Coronary artery (tissue), 2 donors: ENCODE results near the gene AP2A2.

Experiments used
- DNase-seq: peaks from one replicate; pipeline ENCODE4 v3.0.0-alpha.2; 2017; ENCODE audit warnings: low spot score
- H3K27ac ChIP-seq, 2 donors: fragments of 200-600 bp; sonication (generic); one replicate each; pipeline ENCODE4 v1.5.1; 2016 to 2019
- H3K4me3 ChIP-seq: fragments of 200-600 bp; sonication (generic); 2 replicates; pipeline ENCODE4 v1.5.1; 2016; ENCODE audit warnings: mild to moderate bottlenecking, moderate library complexity
- TF ChIP-seq, protein P1 (sequence below): fragments of 200-600 bp; sonication (generic); IDR thresholded peaks from one replicate; pipeline ENCODE4 v1.5.1; 2019; ENCODE audit warnings: antibody characterized with exemption

Gene AP2A2

DNA sequence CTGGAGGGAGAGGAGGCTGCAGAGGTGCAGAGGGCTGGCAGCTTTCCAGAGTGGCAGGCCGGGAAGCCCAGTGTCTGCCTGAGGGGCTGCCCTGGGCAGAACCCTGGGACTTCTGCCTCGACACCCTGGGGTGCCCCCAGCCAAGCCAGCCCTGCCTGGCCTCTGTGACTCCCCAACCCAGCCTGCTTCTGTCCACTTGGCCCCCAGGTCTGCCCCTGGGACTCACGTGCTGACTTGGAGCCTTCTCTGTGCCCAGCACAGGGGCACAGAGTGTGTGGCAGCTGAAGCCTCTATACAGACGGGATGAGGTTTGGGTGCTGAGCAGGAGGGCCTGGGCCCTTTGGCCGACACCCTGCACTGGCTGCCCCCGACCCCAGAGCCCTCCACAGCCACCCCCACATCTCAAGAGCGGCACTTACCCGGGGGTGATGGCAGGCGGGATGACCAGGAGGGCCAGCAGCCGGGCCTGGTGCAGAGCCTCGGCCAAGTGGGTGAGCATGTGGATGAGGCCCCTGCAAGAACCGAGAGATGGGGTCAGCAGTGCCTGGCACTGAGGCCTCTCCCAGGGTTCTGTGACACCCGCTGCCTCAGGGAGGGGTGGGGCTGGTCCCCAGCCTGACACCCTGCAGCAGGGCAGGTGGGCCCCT lies 32.5 kb upstream of the AP2A2 start:
- TF ChIP-seq, protein P1, sequence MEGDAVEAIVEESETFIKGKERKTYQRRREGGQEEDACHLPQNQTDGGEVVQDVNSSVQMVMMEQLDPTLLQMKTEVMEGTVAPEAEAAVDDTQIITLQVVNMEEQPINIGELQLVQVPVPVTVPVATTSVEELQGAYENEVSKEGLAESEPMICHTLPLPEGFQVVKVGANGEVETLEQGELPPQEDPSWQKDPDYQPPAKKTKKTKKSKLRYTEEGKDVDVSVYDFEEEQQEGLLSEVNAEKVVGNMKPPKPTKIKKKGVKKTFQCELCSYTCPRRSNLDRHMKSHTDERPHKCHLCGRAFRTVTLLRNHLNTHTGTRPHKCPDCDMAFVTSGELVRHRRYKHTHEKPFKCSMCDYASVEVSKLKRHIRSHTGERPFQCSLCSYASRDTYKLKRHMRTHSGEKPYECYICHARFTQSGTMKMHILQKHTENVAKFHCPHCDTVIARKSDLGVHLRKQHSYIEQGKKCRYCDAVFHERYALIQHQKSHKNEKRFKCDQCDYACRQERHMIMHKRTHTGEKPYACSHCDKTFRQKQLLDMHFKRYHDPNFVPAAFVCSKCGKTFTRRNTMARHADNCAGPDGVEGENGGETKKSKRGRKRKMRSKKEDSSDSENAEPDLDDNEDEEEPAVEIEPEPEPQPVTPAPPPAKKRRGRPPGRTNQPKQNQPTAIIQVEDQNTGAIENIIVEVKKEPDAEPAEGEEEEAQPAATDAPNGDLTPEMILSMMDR, result no peak
- H3K4me3 ChIP-seq, result no peak overlapping the region
- no peak for DNase-seq
- H3K27ac ChIP-seq, result no peak overlapping the region

DNA sequence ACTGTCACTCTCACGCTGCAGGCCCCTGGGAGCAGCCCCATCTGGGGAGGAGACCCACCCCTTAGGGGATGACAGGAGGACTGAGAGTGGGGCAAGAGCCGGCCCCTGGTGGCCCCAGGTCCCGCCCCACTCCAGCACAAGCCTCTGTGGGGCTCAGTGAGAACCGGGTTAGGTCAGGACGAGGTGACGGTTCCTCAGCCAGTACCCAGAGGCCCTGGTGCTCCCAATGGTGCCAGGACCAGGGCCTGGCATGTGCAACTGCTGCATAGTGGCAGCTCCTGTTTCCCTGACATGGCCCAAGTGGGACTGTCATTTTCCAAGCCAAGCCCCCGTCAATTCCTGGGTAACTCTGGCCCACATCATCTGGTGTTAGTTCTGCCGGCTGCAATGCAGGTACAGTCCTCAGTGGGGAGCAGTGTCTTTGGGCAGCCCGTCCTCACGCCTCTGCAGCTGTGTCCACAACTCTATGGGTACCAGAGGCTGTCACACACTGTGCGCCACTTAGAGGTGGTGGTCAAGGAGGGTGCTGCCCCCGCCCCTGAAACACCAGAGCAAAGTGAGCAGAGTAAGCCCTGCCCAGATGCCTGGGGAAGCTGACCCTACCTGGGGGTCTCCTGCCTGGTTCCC lies 31.0 kb upstream of the AP2A2 start:
- H3K4me3 ChIP-seq, result no peak overlapping the region
- TF ChIP-seq, protein P1, result no peak
- no peak for DNase-seq

DNA sequence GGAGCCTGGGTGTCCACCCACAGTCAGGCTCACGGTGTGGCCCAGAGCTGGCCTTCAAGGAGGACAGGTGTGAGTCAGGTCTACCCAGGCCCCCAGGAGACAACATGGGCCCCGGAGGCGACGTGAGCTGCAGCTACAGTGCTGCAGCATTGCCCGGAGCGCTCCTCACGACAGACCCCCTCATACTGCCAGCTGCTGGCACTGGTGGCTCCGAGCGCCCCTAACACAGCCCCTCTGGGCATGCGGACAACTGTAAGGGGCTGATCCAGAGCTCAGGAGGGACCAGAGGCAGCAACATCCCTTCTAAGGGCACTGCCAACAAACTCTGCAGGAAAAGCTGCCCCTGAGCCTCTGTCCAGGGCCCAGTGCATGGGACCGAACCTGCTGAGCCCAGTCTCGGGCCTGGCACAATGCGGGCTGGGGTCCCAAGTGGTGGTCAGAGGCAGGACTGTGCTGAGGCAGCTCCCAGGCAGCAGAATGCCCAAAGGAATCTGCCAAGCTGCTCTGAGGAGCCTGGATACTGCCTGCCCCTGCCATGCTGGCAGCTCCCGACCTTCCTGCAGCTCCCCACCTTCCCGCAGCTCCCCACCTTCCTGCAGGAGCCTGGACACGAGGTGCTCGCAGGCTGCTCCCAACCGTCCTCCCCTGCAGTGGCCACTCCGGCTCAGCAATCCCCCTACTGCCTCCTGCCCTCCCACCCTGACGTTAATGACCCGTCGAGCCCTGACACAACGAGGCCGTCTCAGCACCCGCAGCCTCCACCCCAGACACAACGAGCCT lies 30.1 kb upstream of the AP2A2 start:
- H3K27ac ChIP-seq, result no peak overlapping the region
- no peak overlapping the region for H3K4me3 ChIP-seq
- DNase-seq, result no peak
- TF ChIP-seq, protein P1, result no peak

More for the DNA sequence above, 31.0 kb upstream of the AP2A2 start:
- no peak overlapping the region for H3K27ac ChIP-seq

DNA sequence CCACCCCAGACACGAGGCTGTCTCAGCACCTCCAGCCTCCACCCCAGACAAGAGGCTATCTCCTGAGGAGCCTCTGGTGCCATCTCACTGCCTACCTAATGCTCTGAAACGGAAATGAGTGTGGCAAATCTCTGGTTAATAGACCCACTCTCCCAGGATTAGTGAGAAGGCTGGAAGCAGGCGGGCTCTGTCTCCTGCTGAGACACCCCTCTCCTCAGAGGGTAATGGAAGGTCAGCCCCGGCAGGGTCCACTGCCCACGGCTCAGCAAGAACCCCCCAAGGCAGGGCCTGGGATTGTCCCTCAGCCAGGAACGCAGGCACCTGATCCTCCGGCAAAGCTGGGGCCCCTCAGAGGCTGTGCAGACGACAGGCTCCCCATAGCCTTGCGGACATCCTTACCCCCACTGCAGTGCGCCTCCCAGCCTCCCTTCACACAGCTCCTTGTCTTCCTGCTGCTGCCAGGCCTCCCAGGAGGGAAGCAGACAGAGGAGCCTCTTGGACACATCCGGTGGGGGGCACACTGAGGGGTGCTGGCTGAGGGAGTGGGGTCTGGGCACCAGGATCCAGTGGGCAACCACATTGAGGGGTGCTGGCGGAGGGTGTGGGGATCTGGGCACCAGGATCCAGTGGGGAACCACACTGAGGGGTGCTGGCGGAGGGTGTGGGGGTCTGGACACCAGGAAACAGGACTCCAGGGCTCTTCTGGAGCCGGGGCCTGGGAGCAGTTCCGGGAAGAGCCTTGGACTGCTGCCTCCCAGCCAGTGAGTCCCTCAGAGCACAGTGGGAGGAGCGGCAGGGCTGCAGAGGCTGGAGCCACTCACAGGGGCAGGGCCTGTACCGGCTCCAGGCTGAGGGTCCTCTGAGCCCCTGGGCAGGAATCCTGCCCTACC lies 28.2 kb upstream of the AP2A2 start:
- no peak for DNase-seq
- TF ChIP-seq, protein P1, result no peak
- Histone ChIP-seq H3K4me3 (no peak overlapping the region), H3K27ac (no peak overlapping the region)

DNA sequence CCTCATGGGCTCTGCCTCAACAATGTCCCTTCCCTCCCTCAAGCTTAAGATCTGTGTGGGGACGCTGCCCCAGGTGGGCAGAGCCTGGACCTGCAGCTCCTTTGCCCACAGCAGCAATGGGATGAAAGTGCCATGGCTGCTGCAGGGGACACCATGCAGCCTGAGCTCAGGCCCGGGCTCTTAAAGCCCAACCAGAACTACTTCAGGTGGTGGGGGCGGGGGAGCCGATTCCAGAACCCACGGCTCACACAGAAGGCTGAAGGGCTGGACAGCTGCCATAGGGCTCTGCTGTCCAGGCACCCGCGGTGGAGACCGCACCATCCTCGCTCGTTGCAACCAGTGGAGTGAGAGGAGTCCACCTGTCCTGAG lies 27.5 kb upstream of the AP2A2 start:
- no peak for DNase-seq
- H3K27ac ChIP-seq, result no peak overlapping the region

DNA sequence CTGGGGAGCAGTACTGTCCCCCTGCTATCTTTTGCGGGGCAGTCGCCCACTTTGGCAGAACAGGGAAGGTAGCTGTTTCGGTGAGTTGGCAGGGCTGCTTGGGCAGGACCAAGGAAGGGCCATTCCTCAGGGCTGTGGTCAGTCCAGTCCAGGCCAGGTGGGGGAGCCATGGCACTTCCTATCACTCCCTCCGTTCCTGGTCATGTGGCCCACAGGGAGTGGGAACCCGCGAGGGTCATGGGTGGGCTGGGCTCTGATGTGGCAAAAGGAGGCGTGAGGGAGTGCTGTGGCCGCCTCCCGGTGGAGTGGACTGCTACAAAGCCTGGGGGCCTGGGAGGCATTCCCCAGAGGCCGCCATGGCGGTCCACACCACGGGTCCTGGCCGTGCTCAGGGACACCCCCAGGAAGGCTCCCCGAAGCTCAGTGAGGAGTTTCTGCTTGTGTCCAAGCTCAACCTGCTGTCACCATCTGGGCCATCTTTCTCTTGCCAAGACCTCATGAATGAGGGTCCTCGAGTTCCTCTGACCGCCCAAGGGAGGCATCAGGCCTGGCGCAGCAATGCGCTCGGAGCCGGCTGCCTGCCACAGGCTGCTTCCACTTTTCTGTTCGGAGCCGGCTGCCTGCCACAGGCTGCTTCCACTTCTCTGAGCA lies 27.0 kb upstream of the AP2A2 start:
- TF ChIP-seq, protein P1, result no peak
- no peak overlapping the region for H3K27ac ChIP-seq
- no peak overlapping the region for H3K4me3 ChIP-seq
- DNase-seq, result no peak

More for the DNA sequence above, 27.5 kb upstream of the AP2A2 start:
- H3K4me3 ChIP-seq, result no peak overlapping the region
- TF ChIP-seq, protein P1, result no peak
